GM12878 (cell line): Measurements from ENCODE around the gene PPP1R37.
A peak's percentile ranks its signal among the peaks of the same experiment; 100 is the strongest.

ENCODE experiments used
- ASH2L ChIP-seq: fragments of 300-600, 200-600 bp; sonication (generic); IDR thresholded peaks from 2 replicates; pipeline ENCODE4 v1.6.1; 2017; ENCODE audit warnings: low read depth, mild to moderate bottlenecking, borderline replicate concordance
- CTCF ChIP-seq, 3 experiments: IDR thresholded peaks in 2 of 3; conservative IDR thresholded peaks in 1 of 3; 2 replicates each; pipeline ENCODE4 v1.5.1; 2011; ENCODE audit warnings: low read depth in 3 of 3, low read length in 3 of 3, mild to moderate bottlenecking in 3 of 3, control low read depth in 2 of 3, moderate library complexity in 2 of 3, inconsistent platforms in 1 of 3, mixed read lengths in 1 of 3; ENCODE audit not compliant: control insufficient read depth in 2 of 3, insufficient read depth in 1 of 3; ENCODE audit errors: extremely low read depth in 1 of 3
- NFYB ChIP-seq: IDR thresholded peaks from 2 replicates; pipeline ENCODE4 v1.6.1; 2011; ENCODE audit warnings: low read depth, mild to moderate bottlenecking, low read length, improper control_type of control experiment, moderate library complexity; ENCODE audit not compliant: insufficient read depth
- REST ChIP-seq: IDR thresholded peaks from 2 replicates; pipeline ENCODE4 v1.6.1; 2012; ENCODE audit warnings: mild to moderate bottlenecking, low read depth, low read length
- TARDBP ChIP-seq: IDR thresholded peaks from 2 replicates; pipeline ENCODE4 v1.6.1; 2016; ENCODE audit warnings: borderline replicate concordance

GRCh38 chr19:45151821-45152503, 59.0 kb downstream of the PPP1R37 start:
- TF ChIP-seq CTCF (IDR thresholded peaks at IDR 0.05 in 2 of 3, conservative IDR thresholded peaks at IDR 0.05 in 1 of 3; ENCODE audit: control insufficient read depth in 2 of 3, extremely low read depth in 1 of 3, insufficient read depth in 1 of 3, low read depth in 3 of 3, low read length in 3 of 3) (0 out of 6 replicates have a peak, but pooled peaks of 1 of the 3 experiments have one; percentile 5), NFYB (no peak), REST (no peak), TARDBP (no peak), ASH2L (no peak)
